ENCODE results near the gene MAML2. TPM values are rescaled to one million over a fixed set of nuclear protein-coding genes. Genes with fewer than 3 reads are reported as not detected.

The MAML2 gene
- total and polyA plus RNA-seq, 2 of the 8 experiments (the other 6 are each of a cell fraction or from before 2014, with no cell fraction given) = 3.8 to 6.6 TPM

DNA sequence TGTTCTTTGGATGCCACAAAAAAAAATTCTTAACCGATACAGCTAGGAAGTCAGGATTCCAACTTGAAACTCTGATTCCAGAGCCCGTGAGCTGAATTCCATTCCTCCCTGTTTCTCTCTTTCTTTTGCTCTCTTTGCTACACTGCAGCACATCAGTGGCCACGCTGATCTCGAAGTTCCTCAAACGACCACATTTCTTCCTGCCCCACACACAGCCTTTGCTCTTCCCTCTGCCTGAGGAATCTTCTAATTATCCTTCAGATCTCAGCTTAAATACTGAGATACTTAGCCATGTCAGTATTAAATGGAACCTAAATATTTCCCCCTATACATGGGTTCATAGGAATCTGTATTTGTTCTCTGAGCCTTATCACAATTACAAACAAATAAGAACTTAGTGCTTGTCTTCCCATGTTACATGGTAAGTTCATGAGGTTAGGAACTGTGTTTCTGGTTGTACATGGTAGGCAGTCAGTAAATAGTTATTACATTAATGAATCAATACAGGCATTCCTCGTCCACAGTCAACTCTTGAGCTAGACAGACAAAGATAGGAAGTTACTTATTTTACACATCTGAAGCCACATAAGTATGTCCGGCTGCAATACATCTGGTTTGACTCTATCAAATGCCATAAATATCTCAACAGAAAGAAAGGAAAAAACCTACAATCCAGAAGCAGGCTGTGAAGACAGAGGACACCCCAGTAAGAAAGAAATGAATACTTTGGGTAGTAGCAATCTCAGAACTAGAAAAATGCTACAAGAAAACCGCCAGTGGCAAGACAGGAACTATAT lies 86.6 kb downstream of the MAML2 start (continued):
- TF ChIP-seq TAF7 (optimal IDR thresholded peaks at IDR 0.05; ENCODE audit: borderline replicate concordance, low read depth, low read length) = no peak
- no peak for TF ChIP-seq NANOG (IDR thresholded peaks at IDR 0.05; ENCODE audit: insufficient read depth, low read depth, low read length, poor library complexity, severe bottlenecking)
- TF ChIP-seq SAP30 (IDR thresholded peaks at IDR 0.05; ENCODE audit: insufficient read depth, insufficient replicate concordance, low read length) = no peak
- TF ChIP-seq, protein P1, sequence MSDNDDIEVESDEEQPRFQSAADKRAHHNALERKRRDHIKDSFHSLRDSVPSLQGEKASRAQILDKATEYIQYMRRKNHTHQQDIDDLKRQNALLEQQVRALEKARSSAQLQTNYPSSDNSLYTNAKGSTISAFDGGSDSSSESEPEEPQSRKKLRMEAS (IDR thresholded peaks at IDR 0.05) = no peak
- TF ChIP-seq JUN (IDR thresholded peaks at IDR 0.05; ENCODE audit: low read depth, low read length) = no peak
